Activated CD4-positive, alpha-beta T cell treated with anti-CD3 and anti-CD28 coated beads for 48 hours (primary cell): ENCODE measurements around the gene SSBP2.

Experiments
- DNase-seq: peaks from one replicate; pipeline ENCODE4 v3.0.0-alpha.2; 2020

Gene SSBP2

DNA sequence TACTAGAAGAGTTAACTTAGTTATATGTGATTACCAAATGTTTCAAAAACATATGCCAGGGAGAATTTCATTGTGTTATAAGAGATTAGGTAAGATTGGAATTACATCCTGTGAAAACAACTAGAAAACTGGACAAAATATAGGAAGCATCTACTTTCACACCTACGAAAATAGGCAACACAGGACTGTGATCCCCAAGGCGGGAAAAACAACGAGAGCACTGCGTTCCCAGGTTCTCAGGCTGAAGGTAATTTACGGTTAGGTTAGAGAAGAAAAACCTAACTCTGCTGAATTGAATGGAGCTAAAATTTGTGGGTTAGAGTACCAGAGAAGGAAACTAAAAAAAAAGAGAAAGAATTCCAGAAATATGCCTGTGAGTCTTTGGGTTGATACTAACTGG lies 385.4 kb downstream of the SSBP2 start:
- no peak for DNase-seq

DNA sequence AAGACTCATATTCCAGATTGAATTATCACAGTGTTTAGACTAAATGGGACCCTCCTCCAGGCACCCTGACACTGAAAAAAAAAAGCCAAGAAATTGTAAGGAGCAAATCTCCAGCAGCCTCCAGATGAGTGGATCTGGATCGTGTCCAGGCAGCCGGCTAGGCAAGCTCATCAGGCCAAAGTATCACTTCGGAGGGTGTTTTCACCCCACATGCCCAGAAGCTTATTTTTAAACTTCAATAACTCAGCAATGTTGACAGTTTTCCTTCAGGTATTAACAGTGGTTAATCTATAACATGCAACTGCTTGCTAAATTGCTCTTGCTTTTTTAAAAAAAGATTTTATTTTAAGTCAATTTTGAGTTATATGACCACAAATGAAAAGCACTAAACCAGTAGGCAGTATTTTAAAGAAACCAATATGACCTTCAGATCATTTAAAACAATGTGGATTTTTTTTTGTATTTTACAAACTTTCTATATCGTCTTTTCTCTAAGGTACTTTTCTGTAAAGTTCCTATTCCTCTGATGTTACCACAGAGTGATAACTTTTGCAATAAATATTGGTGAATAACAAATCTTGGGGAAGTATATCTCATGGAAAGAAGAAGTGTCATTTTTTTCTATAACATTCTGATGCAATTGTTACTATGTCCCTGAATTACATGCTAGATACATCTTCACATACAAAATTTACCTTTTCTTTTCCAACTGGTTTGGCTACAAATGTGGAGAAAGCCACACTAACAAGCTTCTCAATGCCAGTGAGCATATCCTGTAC lies 387.6 kb downstream of the SSBP2 start:
- DNase-seq = no peak
